Hematopoietic multipotent progenitor cell (in vitro differentiated cells): Measurements from ENCODE around the gene CDH19. TPM values are rescaled to one million over a fixed set of nuclear protein-coding genes. Genes with fewer than 3 reads are reported as not detected.

Source experiments
- DNase-seq, 3 donors: peaks; one replicate each; pipeline ENCODE4 v3.0.0-alpha.2; 2011 to 2015; ENCODE audit warnings: low read depth in 2 of 3, low spot score in 2 of 3
- total RNA-seq: library from RNA; depleted of rRNA; stranded (reverse); fragments of >200 nt; gene quantifications from one replicate; pipeline ENCODE4 v1.2.3, GENCODE V29; 2012

Gene CDH19
- total RNA-seq: not detected

- no peak for DNase-seq
Measured at GRCh38 chr18:66603941-66604627, at the start of gene CDH19. Gene CDH19 (minus strand): TSS chr18:66604090. CDS start chr18:66572204, 31,886 bp downstream.

GRCh38 chr18:66647671-66648070 lies 43.8 kb upstream of the CDH19 start:
- no peak for DNase-seq

GRCh38 chr18:66646609-66647008 lies 42.7 kb upstream of the CDH19 start:
- DNase-seq: no peak

GRCh38 chr18:66645983-66646382 lies 42.1 kb upstream of the CDH19 start:
- DNase-seq: no peak

- DNase-seq: no peak
Measured at GRCh38 chr18:66641056-66641455, 37.2 kb upstream of the CDH19 start.

GRCh38 chr18:66640431-66640830 lies 36.5 kb upstream of the CDH19 start:
- DNase-seq: peak in 2 of 3 donors; percentile 32 to 41

GRCh38 chr18:66638856-66639629 lies 35.2 kb upstream of the CDH19 start:
- peak in 2 of 3 donors; percentile 37 to 72 for DNase-seq

- no peak for DNase-seq
Measured at GRCh38 chr18:66635342-66635741, 31.5 kb upstream of the CDH19 start.

- no peak for DNase-seq
Measured at GRCh38 chr18:66632756-66633155, 28.9 kb upstream of the CDH19 start.

- peak in 2 of 3 donors; percentile 44 to 80 for DNase-seq
Measured at GRCh38 chr18:66630831-66631230, 26.9 kb upstream of the CDH19 start.

GRCh38 chr18:66623821-66624220 lies 19.9 kb upstream of the CDH19 start:
- DNase-seq: peak in 1 of 3 donors; percentile 34

GRCh38 chr18:66621816-66622576 lies 18.1 kb upstream of the CDH19 start:
- DNase-seq: no peak

- DNase-seq: peak in 1 of 3 donors; percentile 10
Measured at GRCh38 chr18:66616523-66616983, 12.7 kb upstream of the CDH19 start.

GRCh38 chr18:66615176-66615575 lies 11.3 kb upstream of the CDH19 start:
- DNase-seq: no peak

- DNase-seq: no peak
Measured at GRCh38 chr18:66607632-66608031, 3.7 kb upstream of the CDH19 start.

- DNase-seq: no peak
Measured at GRCh38 chr18:66601649-66602048, 2.2 kb downstream of the CDH19 start.

GRCh38 chr18:66599190-66599589 lies 4.7 kb downstream of the CDH19 start:
- no peak for DNase-seq

- DNase-seq: no peak
Measured at GRCh38 chr18:66587430-66587829, 16.5 kb downstream of the CDH19 start.

GRCh38 chr18:66582211-66582610 lies 21.7 kb downstream of the CDH19 start:
- DNase-seq: no peak

- DNase-seq: no peak
Measured at GRCh38 chr18:66575263-66575662, 28.6 kb downstream of the CDH19 start.

GRCh38 chr18:66571845-66572244 lies 32.0 kb downstream of the CDH19 start:
- no peak for DNase-seq
